H1 (cell line): ENCODE measurements around the gene ADAMTS20. TPM values are rescaled to one million over a fixed set of nuclear protein-coding genes. Genes with fewer than 3 reads are reported as not detected.

Experiments
- CTCF ChIA-PET: fragments of 300-600 bp; sonication (Branson Sonifier 250); formaldehyde crosslinking; loops from one replicate; lab custom pipeline; 2021; ENCODE audit not compliant: partially characterized antibody; lab: Charles Lee
- POLR2A ChIA-PET: fragments of 300-600 bp; sonication (Branson Sonifier 250); formaldehyde crosslinking; loops from one replicate; lab custom pipeline; 2021; ENCODE audit warnings: inconsistent platforms; ENCODE audit not compliant: partially characterized antibody; lab: Charles Lee
- DNase-seq, 2 experiments: peaks; one replicate each; pipeline versions ENCODE4 v3.0.0 to v3.0.0-alpha.2; 2010 to 2022; ENCODE audit warnings: low spot score in 2 of 2, low read depth in 1 of 2, mixed read lengths in 1 of 2
- FAIRE-seq: peaks from 2 replicates; lab custom pipeline; 2011; peaks lifted over from hg19 to GRCh38; lab: Jason Lieb, UNC
- H2AFZ ChIP-seq: 2 replicates; pipeline ENCODE4 v1.8.1; 2012; ENCODE audit warnings: low read length, inconsistent platforms
- H2AK5ac ChIP-seq: 2 replicates; pipeline ENCODE4 v1.6.1; 2013; ENCODE audit warnings: low read depth, low read length
- H2BK120ac ChIP-seq: replicated peaks from 2 replicates; pipeline ENCODE3; 2013; ENCODE audit warnings: low read depth, low read length, inconsistent platforms
- H2BK12ac ChIP-seq: 2 replicates; pipeline ENCODE4 v1.6.1; 2013; ENCODE audit warnings: low read depth, low read length
- H2BK15ac ChIP-seq: 2 replicates; pipeline ENCODE4 v1.6.1; 2013; ENCODE audit warnings: low read length
- H2BK20ac ChIP-seq: 2 replicates; pipeline ENCODE4 v1.6.1; 2013; ENCODE audit warnings: low read length
- H2BK5ac ChIP-seq: 2 replicates; pipeline ENCODE4 v1.6.1; 2013; ENCODE audit warnings: low read depth, low read length
- H3K14ac ChIP-seq: 2 replicates; pipeline ENCODE4 v1.6.1; 2013; ENCODE audit warnings: inconsistent platforms; ENCODE audit not compliant: insufficient read length
- H3K18ac ChIP-seq: 2 replicates; pipeline ENCODE4 v1.6.1; 2013; ENCODE audit warnings: low read length; ENCODE audit errors: extremely low read depth
- H3K23ac ChIP-seq: 2 replicates; pipeline ENCODE4 v1.6.1; 2013; ENCODE audit warnings: inconsistent platforms; ENCODE audit not compliant: insufficient read length
- H3K23me2 ChIP-seq: 2 replicates; pipeline ENCODE4 v1.6.1; 2013; ENCODE audit warnings: low read depth, low read length
- H3K27ac ChIP-seq: 2 replicates; pipeline ENCODE4 v1.6.1; 2011; ENCODE audit warnings: low read depth, low read length, inconsistent platforms
- H3K27me3 ChIP-seq, 4 experiments: replicated peaks in 1 of 4; 1 replicate in 1 of 4; 2 replicates in 3 of 4; pipeline versions ENCODE4 v1.6.1 to v1.8.1; 2011 to 2013; ENCODE audit warnings: low read length in 3 of 4, mild to moderate bottlenecking in 3 of 4, inconsistent platforms in 2 of 4, mixed read lengths in 2 of 4, moderate library complexity in 1 of 4; ENCODE audit not compliant: control insufficient read depth in 3 of 4, insufficient read depth in 3 of 4; ENCODE audit errors: extremely low read depth in 1 of 4
- H3K36me3 ChIP-seq, 4 experiments: 2 replicates each; pipeline versions ENCODE4 v1.6.1 to v1.8.1; 2011 to 2013; ENCODE audit warnings: mild to moderate bottlenecking in 4 of 4, low read length in 3 of 4, moderate library complexity in 2 of 4, control low read depth in 1 of 4, inconsistent platforms in 1 of 4; ENCODE audit not compliant: insufficient read depth in 4 of 4, control insufficient read depth in 2 of 4
- H3K4ac ChIP-seq: replicated peaks from 2 replicates; pipeline ENCODE3; 2013; ENCODE audit warnings: low read length, low read depth, mixed read lengths, inconsistent platforms; ENCODE audit not compliant: insufficient read length
- H3K4me1 ChIP-seq, 4 experiments: replicated peaks in 1 of 4; 1 replicate in 1 of 4; 2 replicates in 3 of 4; pipeline versions ENCODE4 v1.6.1 to v1.8.1; 2011 to 2013; ENCODE audit warnings: low read length in 3 of 4, inconsistent platforms in 2 of 4, mixed read lengths in 1 of 4; ENCODE audit not compliant: insufficient read depth in 4 of 4, control insufficient read depth in 3 of 4
- H3K4me2 ChIP-seq, 2 experiments: 2 replicates each; pipeline versions ENCODE4 v1.6.1 to v1.8.1; 2011 to 2013; ENCODE audit warnings: low read depth in 2 of 2, low read length in 2 of 2, control low read depth in 1 of 2, inconsistent platforms in 1 of 2, mild to moderate bottlenecking in 1 of 2; ENCODE audit not compliant: insufficient read depth in 1 of 2
- H3K4me3 ChIP-seq, 4 experiments: fragments of 200-600, 300-600 bp in 1 of 4; sonication (generic), shearing (Covaris generic), sonication (Bioruptor Twin) in 1 of 4; 2 replicates each; pipeline versions ENCODE4 v1.5.1 to v1.8.1; 2011 to 2016; ENCODE audit warnings: low read length in 4 of 4, low read depth in 3 of 4, control low read depth in 2 of 4, inconsistent platforms in 2 of 4, mild to moderate bottlenecking in 2 of 4, mixed read lengths in 1 of 4, moderate library complexity in 1 of 4; ENCODE audit not compliant: insufficient read depth in 2 of 4; ENCODE audit errors: extremely low read depth in 1 of 4
- H3K56ac ChIP-seq: replicated peaks from 2 replicates; pipeline ENCODE3; 2013; ENCODE audit warnings: low read depth, mild to moderate bottlenecking, mixed read lengths, low read length, inconsistent platforms; ENCODE audit not compliant: insufficient read length
- H3K79me1 ChIP-seq: 2 replicates; pipeline ENCODE4 v1.6.1; 2013; ENCODE audit warnings: low read depth, low read length, control low read depth
- H3K79me2 ChIP-seq, 2 experiments: 2 replicates each; pipeline versions ENCODE4 v1.6.1 to v1.8.1; 2012 to 2013; ENCODE audit warnings: low read length in 2 of 2, mild to moderate bottlenecking in 2 of 2, inconsistent platforms in 1 of 2; ENCODE audit not compliant: insufficient read depth in 2 of 2, control insufficient read depth in 1 of 2
- H3K9ac ChIP-seq, 4 experiments: replicated peaks in 1 of 4; 1 replicate in 1 of 4; 2 replicates in 3 of 4; pipeline versions ENCODE4 v1.6.1 to v1.8.1; 2011 to 2013; ENCODE audit warnings: low read depth in 3 of 4, low read length in 3 of 4, control low read depth in 2 of 4, mild to moderate bottlenecking in 2 of 4, moderate library complexity in 2 of 4, inconsistent platforms in 1 of 4; ENCODE audit errors: extremely low read depth in 1 of 4
- H3K9me3 ChIP-seq, 2 experiments: 2 replicates each; pipeline versions ENCODE4 v1.6.1 to v1.8.1; 2012 to 2013; ENCODE audit warnings: mild to moderate bottlenecking in 2 of 2, moderate library complexity in 2 of 2, control low read depth in 1 of 2, inconsistent platforms in 1 of 2, low read depth in 1 of 2, low read length in 1 of 2, mixed read lengths in 1 of 2; ENCODE audit not compliant: insufficient read depth in 2 of 2
- H4K20me1 ChIP-seq, 2 experiments: replicated peaks in 1 of 2; 2 replicates each; pipeline versions ENCODE3 to v1.8.1; 2011 to 2013; ENCODE audit warnings: inconsistent platforms in 2 of 2, low read length in 2 of 2, mild to moderate bottlenecking in 1 of 2; ENCODE audit not compliant: insufficient read depth in 2 of 2, control insufficient read depth in 1 of 2
- H4K5ac ChIP-seq: 2 replicates; pipeline ENCODE4 v1.6.1; 2013; ENCODE audit warnings: low read length, low read depth, mixed read lengths, inconsistent platforms; ENCODE audit not compliant: insufficient read length
- H4K8ac ChIP-seq: 2 replicates; pipeline ENCODE4 v1.8.0; 2013; ENCODE audit warnings: mild to moderate bottlenecking, moderate library complexity, low read length, inconsistent platforms; ENCODE audit not compliant: insufficient read depth; ENCODE audit errors: extremely low read depth
- H4K91ac ChIP-seq: replicated peaks from 2 replicates; pipeline ENCODE3; 2013; ENCODE audit warnings: low read length, mixed read lengths, inconsistent platforms; ENCODE audit not compliant: insufficient read length
- CBX8 ChIP-seq: fragments of 300-800, 300-1000 bp; sonication (generic); IDR thresholded peaks from 2 replicates; pipeline ENCODE4 v1.7.1; 2016; ENCODE audit warnings: low read depth, low read length, borderline replicate concordance
- CEBPB ChIP-seq: IDR thresholded peaks from 2 replicates; pipeline ENCODE4 v1.6.1; 2012; ENCODE audit warnings: low read depth, low read length
- CHD2 ChIP-seq: IDR thresholded peaks from 2 replicates; pipeline ENCODE4 v1.6.1; 2012; ENCODE audit warnings: low read length, improper control_type of control experiment
- FOSL1 ChIP-seq: IDR thresholded peaks from 2 replicates; pipeline ENCODE4 v1.6.1; 2011; ENCODE audit warnings: mild to moderate bottlenecking, low read depth, low read length, moderate library complexity; ENCODE audit not compliant: insufficient read depth
- KDM1A ChIP-seq: fragments of 200-600, 300-600 bp; sonication (generic); IDR thresholded peaks from 2 replicates; pipeline ENCODE4 v1.7.1; 2016; ENCODE audit warnings: mild to moderate bottlenecking, low read length, borderline replicate concordance
- POLR2A ChIP-seq, 2 experiments: IDR thresholded peaks; 1 replicate in 1 of 2; 2 replicates in 1 of 2; pipeline ENCODE4 v1.6.1; 2011; ENCODE audit warnings: low read depth in 2 of 2, low read length in 2 of 2, mild to moderate bottlenecking in 2 of 2; ENCODE audit errors: control extremely low read depth in 1 of 2
- RFX5 ChIP-seq: IDR thresholded peaks from 2 replicates; pipeline ENCODE4 v1.6.1; 2011; ENCODE audit warnings: low read depth, low read length, improper control_type of control experiment, borderline replicate concordance
- TBP ChIP-seq: IDR thresholded peaks from 2 replicates; pipeline ENCODE4 v1.6.1; 2011; ENCODE audit warnings: low read depth, low read length, improper control_type of control experiment
- polyA plus RNA-seq, 7 experiments: library from polyadenylated mRNA; depleted of rRNA in 3 of 7; stranded (reverse) in 5 of 7; unstranded in 2 of 7; fragments of >200 nt in 5 of 7; fragments of 200-250 nt in 2 of 7; gene quantifications; 1 replicate in 5 of 7; 2 replicates in 1 of 7; 4 replicates in 1 of 7; pipeline versions ENCODE4 v1.2.1 to v1.2.3, GENCODE V29; 2011 to 2013; ENCODE audit warnings: missing spikeins in 2 of 7, mixed read lengths in 2 of 7
- total RNA-seq: library from RNA; stranded (reverse); fragmentation: NEBNext Ultra II Directional; extraction: Animal tissue kit (Norgen Biotek cat#: 25700); gene quantifications from 2 replicates; pipeline ENCODE4 v1.2.1, GENCODE V29; 2021
- TF ChIP-seq, protein P1 (sequence below): IDR thresholded peaks from 2 replicates; pipeline ENCODE4 v1.6.1; 2011; ENCODE audit warnings: low read depth, mild to moderate bottlenecking, low read length; ENCODE audit not compliant: insufficient read depth
- TF ChIP-seq, protein P2 (sequence below): IDR thresholded peaks from 2 replicates; pipeline ENCODE4 v1.6.1; 2011; ENCODE audit warnings: low read length, improper control_type of control experiment

The ADAMTS20 gene
- total and polyA plus RNA-seq, 2 of the 8 experiments (the other 6 are each of a cell fraction or from before 2014, with no cell fraction given): 2.9 to 5.1 TPM

DNA sequence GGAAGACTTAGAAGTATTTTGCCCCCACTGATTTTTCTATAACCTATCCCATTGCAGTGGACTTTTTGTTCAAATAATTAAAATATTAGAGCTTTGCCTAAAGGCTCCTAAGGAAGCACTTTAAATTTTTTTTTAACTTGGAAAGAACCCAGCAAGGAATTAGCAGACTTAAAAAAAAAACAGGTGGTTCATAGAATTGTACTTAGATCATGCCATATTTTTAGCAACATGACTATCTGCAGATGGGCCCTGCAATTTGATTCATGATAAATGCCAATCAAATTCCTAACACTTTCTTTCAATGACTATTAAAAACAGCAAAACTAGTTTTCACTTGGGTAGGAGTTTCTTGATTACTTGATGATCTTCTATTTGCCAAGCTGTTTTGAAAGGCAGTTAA is 11.5 kb downstream of the ADAMTS20 start:
- H3K27ac ChIP-seq: no peak overlapping the region
- no peak overlapping the region for H3K56ac ChIP-seq
- no peak overlapping the region for H2BK12ac ChIP-seq
- no peaks in the 10 kb centered on the region for H3K36me3 ChIP-seq
- no peak overlapping the region for H2AK5ac ChIP-seq
- H2BK20ac ChIP-seq: no peak overlapping the region
- no peak for FAIRE-seq
- H3K9ac ChIP-seq: no peak overlapping the region
- TF ChIP-seq RFX5 (no peak), POLR2A (IDR thresholded peaks at IDR 0.05; ENCODE audit: control extremely low read depth in 1 of 2, low read depth in 2 of 2, low read length in 2 of 2) (no peak), CHD2 (no peak), CBX8 (no peak), CEBPB (no peak), TBP (no peak), FOSL1 (no peak), KDM1A (no peak)
- TF ChIP-seq, protein P1, sequence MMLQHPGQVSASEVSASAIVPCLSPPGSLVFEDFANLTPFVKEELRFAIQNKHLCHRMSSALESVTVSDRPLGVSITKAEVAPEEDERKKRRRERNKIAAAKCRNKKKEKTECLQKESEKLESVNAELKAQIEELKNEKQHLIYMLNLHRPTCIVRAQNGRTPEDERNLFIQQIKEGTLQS: no peak
- TF ChIP-seq, protein P2, sequence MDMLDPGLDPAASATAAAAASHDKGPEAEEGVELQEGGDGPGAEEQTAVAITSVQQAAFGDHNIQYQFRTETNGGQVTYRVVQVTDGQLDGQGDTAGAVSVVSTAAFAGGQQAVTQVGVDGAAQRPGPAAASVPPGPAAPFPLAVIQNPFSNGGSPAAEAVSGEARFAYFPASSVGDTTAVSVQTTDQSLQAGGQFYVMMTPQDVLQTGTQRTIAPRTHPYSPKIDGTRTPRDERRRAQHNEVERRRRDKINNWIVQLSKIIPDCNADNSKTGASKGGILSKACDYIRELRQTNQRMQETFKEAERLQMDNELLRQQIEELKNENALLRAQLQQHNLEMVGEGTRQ: no peak
- no peak overlapping the region for H4K8ac ChIP-seq
- POLR2A ChIA-PET: no interaction called here
- H3K79me1 ChIP-seq: peaks cover 5% of the 10 kb centered on the region
- no peak overlapping the region for H2BK5ac ChIP-seq
- no peaks in the 10 kb centered on the region for H3K23me2 ChIP-seq
- no peak overlapping the region for H3K23ac ChIP-seq
- H4K5ac ChIP-seq: no peak overlapping the region
- no peaks in the 10 kb centered on the region for H4K20me1 ChIP-seq
- no peak overlapping the region for H3K4me3 ChIP-seq
- H4K91ac ChIP-seq: no peak overlapping the region
- no peak overlapping the region for H3K4ac ChIP-seq
- no peak overlapping the region for H3K14ac ChIP-seq
- CTCF ChIA-PET: no interaction called here
- H3K79me2 ChIP-seq: no peaks in the 10 kb centered on the region
- no peaks in the 10 kb centered on the region for H3K4me1 ChIP-seq
- no peak overlapping the region for H3K18ac ChIP-seq
- DNase-seq: no peak
- no peak overlapping the region for H2AFZ ChIP-seq
- H2BK15ac ChIP-seq: no peak overlapping the region
- no peak overlapping the region for H2BK120ac ChIP-seq
- H3K9me3 ChIP-seq: no peaks in the 10 kb centered on the region
- no peaks in the 10 kb centered on the region for H3K27me3 ChIP-seq
- no peak overlapping the region for H3K4me2 ChIP-seq
